Esophagus muscularis mucosa (tissue), 4 donors: ENCODE measurements around the gene TMEM63B. TPM values are rescaled to one million over a fixed set of nuclear protein-coding genes. Genes with fewer than 3 reads are reported as not detected.
A peak's percentile ranks its signal among the peaks of the same experiment; 100 is the strongest.

Experiments used
- DNase-seq: peaks from one replicate; pipeline ENCODE4 v3.0.0-alpha.2; 2017; ENCODE audit errors: extremely low spot score
- H3K27ac ChIP-seq, 4 donors: fragments of 200-600 bp; sonication (generic); replicated peaks in 1 of 4; 1 replicate in 3 of 4; 2 replicates in 1 of 4; pipeline ENCODE4 v1.5.1; 2016 to 2019; ENCODE audit warnings: mild to moderate bottlenecking in 1 of 4
- H3K27me3 ChIP-seq, 4 donors: fragments of 200-600 bp; sonication (generic); one replicate each; pipeline versions ENCODE4 v1.5.1 to v1.6.0; 2016 to 2019
- H3K36me3 ChIP-seq, 4 donors: fragments of 200-600 bp; sonication (generic); one replicate each; pipeline ENCODE4 v1.5.1; 2016 to 2019
- H3K4me1 ChIP-seq, 4 donors: fragments of 200-600 bp; sonication (generic); one replicate each; pipeline ENCODE4 v1.5.1; 2016 to 2019
- H3K4me3 ChIP-seq, 4 donors: fragments of 200-600 bp; sonication (generic); 1 replicate in 2 of 4; 2 replicates in 2 of 4; pipeline ENCODE4 v1.5.1; 2016 to 2019; ENCODE audit warnings: mild to moderate bottlenecking in 4 of 4, moderate library complexity in 1 of 4
- H3K9me3 ChIP-seq, 4 donors: fragments of 200-600 bp; sonication (generic); 1 replicate in 3 of 4; 2 replicates in 1 of 4; pipeline ENCODE4 v1.5.1; 2016 to 2019
- EP300 ChIP-seq: sonication (generic); formaldehyde crosslinking; IDR thresholded peaks from one replicate; pipeline ENCODE4 v1.6.1; 2017; ENCODE audit warnings: antibody characterized with exemption
- POLR2A ChIP-seq: fragments of 450-650 bp; IDR thresholded peaks from one replicate; pipeline ENCODE4 v1.6.1; 2017; ENCODE audit warnings: antibody characterized with exemption, moderate library complexity, mild to moderate bottlenecking, low read depth
- POLR2AphosphoS5 ChIP-seq, 2 donors: sonication (generic); formaldehyde crosslinking; IDR thresholded peaks; one replicate each; pipeline ENCODE4 v1.6.1; 2017; ENCODE audit warnings: antibody characterized with exemption in 2 of 2
- WGBS: methylation state at CpG from one replicate; pipeline ENCODE4 v1.1.5; 2018; 5-methylcytosine and 5-hydroxymethylcytosine counted together
- intact Hi-C: fragments of 100-400 bp; cut with DNase I; formaldehyde crosslinking; loops from one replicate; pipeline ENCODE4 v1.15.1; 2023
- total RNA-seq, 4 donors: library from RNA; depleted of rRNA; stranded (reverse); fragments of >200 nt; gene quantifications; one replicate each; pipeline versions ENCODE4 v1.1.0 to v1.2.1, GENCODE V29; 2016
- TF ChIP-seq, protein P1 (sequence below), 3 experiments: fragments of 200-600 bp in 2 of 3; fragments of 450-650 bp in 1 of 3; sonication (generic) in 2 of 3; IDR thresholded peaks; one replicate each; pipeline ENCODE4 v1.5.1; 2017 to 2019; ENCODE audit warnings: antibody characterized with exemption in 3 of 3, mild to moderate bottlenecking in 2 of 3, moderate library complexity in 1 of 3

TMEM63B gene
- total RNA-seq, 4 donors from 2014 or later = 18.2 to 31.1 (median 23.3) TPM

DNA sequence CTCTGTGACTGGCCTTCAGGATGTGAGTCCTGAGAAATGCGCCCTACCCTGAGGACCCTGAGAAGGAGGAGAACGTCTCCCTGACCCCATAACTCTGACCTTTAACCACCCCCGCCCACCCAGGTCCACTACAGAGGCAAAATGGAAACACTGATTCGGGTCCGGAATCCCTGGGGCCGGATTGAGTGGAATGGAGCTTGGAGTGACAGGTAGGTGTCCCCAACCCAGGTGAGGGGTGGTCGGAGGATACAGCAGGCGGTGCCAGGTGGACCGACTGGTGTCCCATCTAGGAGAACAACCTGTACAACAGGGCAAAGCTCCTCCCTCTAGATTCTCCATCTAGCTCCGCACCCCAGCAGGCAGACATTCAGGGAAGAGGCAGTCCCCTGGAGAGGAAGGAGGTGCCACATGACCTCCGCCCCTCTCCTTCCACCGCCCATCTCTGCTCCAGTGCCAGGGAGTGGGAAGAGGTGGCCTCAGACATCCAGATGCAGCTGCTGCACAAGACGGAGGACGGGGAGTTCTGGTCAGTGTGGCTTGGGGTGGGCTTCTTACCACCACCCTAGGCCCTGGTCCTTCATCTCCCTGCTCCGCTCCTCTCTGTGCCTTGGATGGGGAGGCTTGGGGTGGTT lies 48.9 kb downstream of the TMEM63B start:
- H3K36me3 ChIP-seq = no peaks in the 10 kb centered on the region
- intact Hi-C loops = loop anchor here (5.0 kb wide), 1 partner anchor 41 kb away; the partner anchor contains the start of gene MYMX
- no peaks in the 10 kb centered on the region for H3K9me3 ChIP-seq
- peaks cover 10 to 25% (median 12%) of the 10 kb centered on the region in 4 donors for H3K4me1 ChIP-seq
- no peak overlapping the region for H3K27ac ChIP-seq
- H3K4me3 ChIP-seq = no peak overlapping the region
- no peak for TF ChIP-seq POLR2A
- TF ChIP-seq, protein P1, sequence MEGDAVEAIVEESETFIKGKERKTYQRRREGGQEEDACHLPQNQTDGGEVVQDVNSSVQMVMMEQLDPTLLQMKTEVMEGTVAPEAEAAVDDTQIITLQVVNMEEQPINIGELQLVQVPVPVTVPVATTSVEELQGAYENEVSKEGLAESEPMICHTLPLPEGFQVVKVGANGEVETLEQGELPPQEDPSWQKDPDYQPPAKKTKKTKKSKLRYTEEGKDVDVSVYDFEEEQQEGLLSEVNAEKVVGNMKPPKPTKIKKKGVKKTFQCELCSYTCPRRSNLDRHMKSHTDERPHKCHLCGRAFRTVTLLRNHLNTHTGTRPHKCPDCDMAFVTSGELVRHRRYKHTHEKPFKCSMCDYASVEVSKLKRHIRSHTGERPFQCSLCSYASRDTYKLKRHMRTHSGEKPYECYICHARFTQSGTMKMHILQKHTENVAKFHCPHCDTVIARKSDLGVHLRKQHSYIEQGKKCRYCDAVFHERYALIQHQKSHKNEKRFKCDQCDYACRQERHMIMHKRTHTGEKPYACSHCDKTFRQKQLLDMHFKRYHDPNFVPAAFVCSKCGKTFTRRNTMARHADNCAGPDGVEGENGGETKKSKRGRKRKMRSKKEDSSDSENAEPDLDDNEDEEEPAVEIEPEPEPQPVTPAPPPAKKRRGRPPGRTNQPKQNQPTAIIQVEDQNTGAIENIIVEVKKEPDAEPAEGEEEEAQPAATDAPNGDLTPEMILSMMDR (IDR thresholded peaks at IDR 0.05) = no peak
- TF ChIP-seq EP300 = no peak
- no peak for TF ChIP-seq POLR2AphosphoS5 (IDR thresholded peaks at IDR 0.05)
- DNase-seq = no peak
- WGBS = 83% methylated on average over 14 of the region's 15 CpGs
- no peaks in the 10 kb centered on the region for H3K27me3 ChIP-seq

DNA sequence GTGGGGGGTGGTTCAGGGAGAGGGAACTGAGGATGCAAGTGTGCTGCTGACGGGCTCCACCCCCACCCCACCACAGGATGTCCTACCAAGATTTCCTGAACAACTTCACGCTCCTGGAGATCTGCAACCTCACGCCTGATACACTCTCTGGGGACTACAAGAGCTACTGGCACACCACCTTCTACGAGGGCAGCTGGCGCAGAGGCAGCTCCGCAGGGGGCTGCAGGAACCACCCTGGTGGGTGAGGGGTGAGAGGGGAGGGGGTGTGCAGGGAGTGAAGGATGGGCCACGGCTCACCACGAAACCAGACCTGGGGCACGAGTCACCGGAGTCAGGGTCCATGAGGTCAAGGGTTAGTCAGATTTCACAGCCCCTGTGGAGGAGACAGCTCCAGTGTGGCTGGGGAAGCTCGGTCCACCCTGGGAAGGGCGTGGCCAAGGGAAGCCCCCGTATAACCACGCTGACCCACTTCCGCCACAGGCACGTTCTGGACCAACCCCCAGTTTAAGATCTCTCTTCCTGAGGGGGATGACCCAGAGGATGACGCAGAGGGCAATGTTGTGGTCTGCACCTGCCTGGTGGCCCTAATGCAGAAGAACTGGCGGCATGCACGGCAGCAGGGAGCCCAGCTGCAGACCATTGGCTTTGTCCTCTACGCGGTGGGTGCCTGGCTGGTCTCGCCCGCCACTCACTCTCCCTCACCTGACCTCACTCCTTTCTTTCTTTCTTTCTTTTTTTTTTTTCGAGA lies 49.6 kb downstream of the TMEM63B start:
- intact Hi-C loops = loop anchor here (5.0 kb wide), 1 partner anchor 40 kb away; the partner anchor contains the start of gene MYMX

DNA sequence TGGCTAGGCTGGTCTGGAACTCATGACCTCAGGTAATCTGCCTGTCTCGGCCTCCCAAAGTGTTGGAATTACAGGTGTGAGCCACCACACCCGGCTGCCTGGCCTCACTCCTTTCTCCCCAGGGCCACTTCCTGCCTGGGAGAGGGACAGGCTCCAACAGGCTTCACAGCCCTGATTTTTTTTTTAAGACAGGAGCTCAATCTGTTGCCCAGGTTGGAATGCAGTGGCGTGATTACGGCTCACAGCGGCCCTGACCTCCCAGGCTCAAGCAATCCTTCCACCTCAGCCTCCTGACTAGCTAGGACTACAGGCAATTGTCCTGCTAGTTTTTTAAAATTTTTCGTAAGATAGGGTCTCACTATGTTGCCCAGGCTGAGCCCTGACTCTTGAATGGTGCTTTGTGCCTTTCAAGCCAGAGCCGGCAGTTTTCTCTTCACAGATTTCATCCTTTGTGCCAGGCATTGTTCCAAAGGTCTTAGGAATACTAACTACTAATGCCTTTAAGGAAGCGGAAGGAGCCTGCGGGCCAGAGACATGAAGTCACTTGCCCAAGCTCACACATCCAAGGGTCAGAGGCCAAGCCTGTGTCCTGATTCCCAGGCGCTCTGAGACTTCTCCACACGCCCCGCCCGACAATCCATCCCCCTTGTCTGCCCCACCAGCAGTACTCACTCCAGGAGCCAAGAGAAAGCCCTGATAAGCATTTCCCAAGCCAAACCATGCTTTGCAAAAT lies 50.5 kb downstream of the TMEM63B start:
- intact Hi-C loops = loop anchor here (5.0 kb wide), 1 partner anchor 39 kb away; the partner anchor contains the start of gene MYMX
- peaks cover 7 to 21% (median 9%) of the 10 kb centered on the region in 4 donors for H3K4me1 ChIP-seq
- no peaks in the 10 kb centered on the region for H3K36me3 ChIP-seq
- H3K27me3 ChIP-seq = no peaks in the 10 kb centered on the region
- 79% methylated on average over 13 of the region's 13 CpGs for WGBS
- DNase-seq = no peak
- H3K9me3 ChIP-seq = no peaks in the 10 kb centered on the region
- peak overlapping the region in 3 of 4 donors; percentile 47 to 55 (median 47) for H3K27ac ChIP-seq
- H3K4me3 ChIP-seq = no peak overlapping the region
- TF ChIP-seq POLR2AphosphoS5 (IDR thresholded peaks at IDR 0.05) (peak in 1 of 2 donors; percentile 17), EP300 (no peak), POLR2A (no peak)
- TF ChIP-seq, protein P1 (IDR thresholded peaks at IDR 0.05) = no peak

More for the DNA sequence above, 49.6 kb downstream of the TMEM63B start:
- no peak overlapping the region for H3K27ac ChIP-seq
- TF ChIP-seq POLR2AphosphoS5 (IDR thresholded peaks at IDR 0.05) (no peak), EP300 (no peak), POLR2A (no peak)
- TF ChIP-seq, protein P1 (IDR thresholded peaks at IDR 0.05) = no peak
- DNase-seq = no peak
- H3K4me1 ChIP-seq = peaks cover 10 to 25% (median 12%) of the 10 kb centered on the region in 4 donors
- no peaks in the 10 kb centered on the region for H3K27me3 ChIP-seq
- no peak overlapping the region for H3K4me3 ChIP-seq
- H3K36me3 ChIP-seq = no peaks in the 10 kb centered on the region
- 63% methylated on average over 24 of the region's 24 CpGs for WGBS
- no peaks in the 10 kb centered on the region for H3K9me3 ChIP-seq

DNA sequence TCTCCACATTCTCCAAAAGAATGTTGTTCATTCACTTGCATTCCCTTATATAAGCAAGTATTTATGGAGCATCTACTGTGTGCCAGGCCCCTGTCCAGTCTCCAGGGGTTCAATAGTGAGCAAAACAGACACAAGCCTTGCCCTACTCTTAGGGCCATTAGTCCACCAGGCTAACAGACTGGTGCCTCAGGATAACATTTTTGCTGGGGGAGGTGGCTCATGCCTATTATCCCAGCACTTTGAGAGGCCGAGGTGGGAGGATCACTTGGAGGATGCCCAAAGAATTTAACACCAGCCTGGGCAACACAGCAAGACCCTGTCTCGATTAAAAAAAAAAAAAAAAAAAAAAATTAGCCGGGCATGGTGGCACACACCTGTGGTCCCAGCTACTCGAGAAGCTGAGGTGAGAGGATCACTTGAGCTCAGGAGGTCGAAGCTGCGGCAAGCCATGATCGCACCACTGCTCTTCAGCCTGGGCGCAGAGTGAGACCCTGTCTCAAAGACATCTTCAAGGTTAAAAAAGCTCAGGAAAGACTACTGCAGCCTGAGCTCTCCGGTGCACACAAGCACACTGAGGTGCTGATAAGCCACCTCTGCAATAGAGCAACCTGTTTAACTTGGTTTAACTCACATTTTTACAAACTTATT lies 51.2 kb downstream of the TMEM63B start:
- H3K27ac ChIP-seq = peak overlapping the region in 2 of 4 donors; percentile 4 to 55
- no peaks in the 10 kb centered on the region for H3K9me3 ChIP-seq
- no peaks in the 10 kb centered on the region for H3K36me3 ChIP-seq
- 86% methylated on average over 9 of the region's 9 CpGs for WGBS
- no peaks in the 10 kb centered on the region for H3K27me3 ChIP-seq
- no peak for DNase-seq
- H3K4me3 ChIP-seq = no peak overlapping the region
- peaks cover 4 to 18% (median 6%) of the 10 kb centered on the region in 4 donors for H3K4me1 ChIP-seq
- TF ChIP-seq, protein P1 (IDR thresholded peaks at IDR 0.05) = no peak
- TF ChIP-seq POLR2A (no peak), POLR2AphosphoS5 (IDR thresholded peaks at IDR 0.05) (no peak), EP300 (no peak)
- intact Hi-C loops = loop anchor here (5.0 kb wide), 1 partner anchor 39 kb away; the partner anchor contains the start of gene MYMX
